Right lobe of liver (tissue), 4 donors: ENCODE results near the gene PCLO.

Experiments
- CTCF ChIP-seq, 4 donors: fragments of 200-600 bp in 3 of 4; fragments of 450-650 bp in 1 of 4; IDR thresholded peaks; one replicate each; pipeline versions ENCODE4 v1.5.1 to v1.8.0; 2016 to 2022; ENCODE audit warnings: antibody characterized with exemption in 4 of 4, mild to moderate bottlenecking in 2 of 4
- POLR2A ChIP-seq: fragments of 450-650 bp; IDR thresholded peaks from one replicate; pipeline ENCODE4 v1.6.1; 2017; ENCODE audit warnings: antibody characterized with exemption, mild to moderate bottlenecking
- donor health status: DM: no; HTN: no; CAD: no.
- donor health status: DM: no; HTN: no; CAD: no.
- donor health status: DM: no; HTN: yes; CAD: no.

- TF ChIP-seq CTCF (IDR thresholded peaks at IDR 0.05) (no peak), POLR2A (no peak)
Observed at GRCh38 chr7:83117466-83117865, 45.2 kb downstream of the PCLO start.
